Loucy (cell line): ENCODE data around the gene GARRE1.

Experiments
- CTCF ChIP-seq: fragments of 200-600 bp; sonication (generic); conservative IDR thresholded peaks from 2 replicates; pipeline ENCODE4 v1.5.1; 2014; ENCODE audit warnings: mild to moderate bottlenecking, antibody characterized with exemption, low read length
- EZH2phosphoT487 ChIP-seq: fragments of 200-600 bp; IDR thresholded peaks from 2 replicates; pipeline ENCODE4 v1.6.1; 2018; ENCODE audit warnings: antibody characterized with exemption, mild to moderate bottlenecking, moderate library complexity, borderline replicate concordance

GRCh38 chr19:34232566-34233481, 21.5 kb upstream of the GARRE1 start:
- TF ChIP-seq CTCF (no peak), EZH2phosphoT487 (no peak)
